ENCODE measurements around the gene TMPRSS7. TPM values are rescaled to one million over a fixed set of nuclear protein-coding genes. Genes with fewer than 3 reads are reported as not detected.
A peak's percentile ranks its signal among the peaks of the same experiment; 100 is the strongest.

TMPRSS7 gene
- total RNA-seq, 2 experiments from 2014 or later = not detected

GRCh38 chr3:112095731-112096130 lies 61.2 kb downstream of the TMPRSS7 start:
- POLR2A ChIA-PET = no interaction called here
- H3K4me3 Mint-ChIP-seq = no peak overlapping the region
- no peaks in the 10 kb centered on the region for H3K9me3 Mint-ChIP-seq
- CTCF ChIA-PET = no interaction called here
- peaks cover 6% of the 10 kb centered on the region for H3K36me3 Mint-ChIP-seq (ENCODE audit: low read depth)
- H3K27me3 Mint-ChIP-seq = no peaks in the 10 kb centered on the region
- H3K27ac Mint-ChIP-seq = no peak overlapping the region
- peaks cover 28% of the 10 kb centered on the region for H3K4me1 Mint-ChIP-seq
- DNase-seq = no peak

GRCh38 chr3:112096176-112096575 lies 61.6 kb downstream of the TMPRSS7 start:
- POLR2A ChIA-PET = no interaction called here
- no peak for DNase-seq
- CTCF ChIA-PET = no interaction called here
- Mint-ChIP-seq H3K27me3 (no peaks in the 10 kb centered on the region), H3K9me3 (no peaks in the 10 kb centered on the region), H3K36me3 (ENCODE audit: low read depth) (peaks cover 6% of the 10 kb centered on the region), H3K27ac (no peak overlapping the region), H3K4me3 (no peak overlapping the region), H3K4me1 (peaks cover 23% of the 10 kb centered on the region)

GRCh38 chr3:112097378-112097777 lies 62.8 kb downstream of the TMPRSS7 start:
- peaks cover 6% of the 10 kb centered on the region for H3K36me3 Mint-ChIP-seq (ENCODE audit: low read depth)
- no peak overlapping the region for H3K27ac Mint-ChIP-seq
- no peaks in the 10 kb centered on the region for H3K9me3 Mint-ChIP-seq
- H3K4me1 Mint-ChIP-seq = peaks cover 17% of the 10 kb centered on the region
- CTCF ChIA-PET = interaction anchor here (1.4 to 1.5 kb wide), 2 partner anchors 14 to 423 kb away, joined by 3 to 7 read pairs; no protein-coding TSS in a partner anchor
- no peak for DNase-seq
- no peak overlapping the region for H3K4me3 Mint-ChIP-seq
- no peaks in the 10 kb centered on the region for H3K27me3 Mint-ChIP-seq
- POLR2A ChIA-PET = interaction anchor here (1.6 kb wide), 1 partner anchor 464 kb away, joined by 3 read pairs; the partner anchor contains the start of genes ATG3 and SLC35A5

GRCh38 chr3:112101916-112102315 lies 67.4 kb downstream of the TMPRSS7 start:
- no peak overlapping the region for H3K27ac Mint-ChIP-seq
- peaks cover 6% of the 10 kb centered on the region for H3K36me3 Mint-ChIP-seq (ENCODE audit: low read depth)
- no peaks in the 10 kb centered on the region for H3K9me3 Mint-ChIP-seq
- H3K27me3 Mint-ChIP-seq = no peaks in the 10 kb centered on the region
- H3K4me1 Mint-ChIP-seq = peaks cover 5% of the 10 kb centered on the region
- POLR2A ChIA-PET = no interaction called here
- CTCF ChIA-PET = interaction anchor here (1.2 kb wide), 1 partner anchor 10 kb away, joined by 3 read pairs; no protein-coding TSS in a partner anchor
- DNase-seq = no peak
- no peak overlapping the region for H3K4me3 Mint-ChIP-seq

- Mint-ChIP-seq H3K4me1 (no peaks in the 10 kb centered on the region), H3K27ac (no peak overlapping the region), H3K9me3 (no peaks in the 10 kb centered on the region), H3K4me3 (no peak overlapping the region), H3K36me3 (ENCODE audit: low read depth) (peaks cover 6% of the 10 kb centered on the region), H3K27me3 (no peaks in the 10 kb centered on the region)
- ChIA-PET POLR2A (no interaction called here), CTCF (interaction anchor here (0.5 kb wide), 1 partner anchor 368 kb away, joined by 3 read pairs; no protein-coding TSS in a partner anchor)
- DNase-seq = no peak
These were observed 70.2 kb downstream of the TMPRSS7 start for GRCh38 chr3:112104774-112105173.

GRCh38 chr3:112109322-112109721 lies 74.8 kb downstream of the TMPRSS7 start:
- no peak overlapping the region for H3K27ac Mint-ChIP-seq
- ChIA-PET CTCF (interaction anchor here (0.8 to 4.1 kb wide), 2 partner anchors 184 to 328 kb away, joined by 3 to 42 read pairs; partner anchors contain the start of gene SLC9C1), POLR2A (no interaction called here)
- H3K9me3 Mint-ChIP-seq = no peaks in the 10 kb centered on the region
- no peak for DNase-seq
- H3K36me3 Mint-ChIP-seq (ENCODE audit: low read depth) = no peaks in the 10 kb centered on the region
- H3K4me3 Mint-ChIP-seq = no peak overlapping the region
- no peaks in the 10 kb centered on the region for H3K27me3 Mint-ChIP-seq
- peaks cover 13% of the 10 kb centered on the region for H3K4me1 Mint-ChIP-seq

GRCh38 chr3:112111785-112112402 lies 77.4 kb downstream of the TMPRSS7 start:
- H3K27me3 Mint-ChIP-seq = no peaks in the 10 kb centered on the region
- ChIA-PET POLR2A (interaction anchor here (0.5 to 1.2 kb wide), 4 partner anchors 17 to 222 kb away, joined by 3 to 4 read pairs (median 4); partner anchors contain the start of gene GCSAM), CTCF (interaction anchor here (0.6 to 4.1 kb wide), 54 partner anchors 9 to 458 kb away, joined by 3 to 42 read pairs (median 4); partner anchors contain the start of genes ABHD10, BTLA, CD200 and GCSAM)
- DNase-seq = peak; percentile 69
- H3K9me3 Mint-ChIP-seq = no peaks in the 10 kb centered on the region
- H3K36me3 Mint-ChIP-seq (ENCODE audit: low read depth) = no peaks in the 10 kb centered on the region
- H3K4me1 Mint-ChIP-seq = peaks cover 18% of the 10 kb centered on the region
- H3K27ac Mint-ChIP-seq = no peak overlapping the region
- H3K4me3 Mint-ChIP-seq = no peak overlapping the region

GRCh38 chr3:112114576-112115160 lies 80.1 kb downstream of the TMPRSS7 start:
- Mint-ChIP-seq H3K27ac (no peak overlapping the region), H3K4me3 (no peak overlapping the region), H3K27me3 (no peaks in the 10 kb centered on the region), H3K9me3 (no peaks in the 10 kb centered on the region), H3K36me3 (ENCODE audit: low read depth) (peaks cover 4% of the 10 kb centered on the region), H3K4me1 (peaks cover 34% of the 10 kb centered on the region)
- no peak for DNase-seq
- CTCF ChIA-PET = no interaction called here
- POLR2A ChIA-PET = no interaction called here

- CTCF ChIA-PET = no interaction called here
- POLR2A ChIA-PET = no interaction called here
- DNase-seq = no peak
- Mint-ChIP-seq H3K27ac (no peak overlapping the region), H3K9me3 (no peaks in the 10 kb centered on the region), H3K36me3 (ENCODE audit: low read depth) (peaks cover 6% of the 10 kb centered on the region), H3K27me3 (no peaks in the 10 kb centered on the region), H3K4me3 (no peak overlapping the region), H3K4me1 (peaks cover 39% of the 10 kb centered on the region)
These were observed 80.7 kb downstream of the TMPRSS7 start for GRCh38 chr3:112115161-112115739.

GRCh38 chr3:112115806-112116383 lies 81.4 kb downstream of the TMPRSS7 start:
- no peak overlapping the region for H3K4me3 Mint-ChIP-seq
- H3K9me3 Mint-ChIP-seq = no peaks in the 10 kb centered on the region
- ChIA-PET CTCF (no interaction called here), POLR2A (interaction anchor here (1.2 kb wide), 1 partner anchor 17 kb away, joined by 5 read pairs; the partner anchor contains the start of gene GCSAM)
- DNase-seq = no peak
- no peak overlapping the region for H3K27ac Mint-ChIP-seq
- H3K4me1 Mint-ChIP-seq = peaks cover 44% of the 10 kb centered on the region
- H3K36me3 Mint-ChIP-seq (ENCODE audit: low read depth) = peaks cover 6% of the 10 kb centered on the region
- no peaks in the 10 kb centered on the region for H3K27me3 Mint-ChIP-seq

GRCh38 chr3:112116748-112117186 lies 82.2 kb downstream of the TMPRSS7 start:
- H3K4me3 Mint-ChIP-seq = no peak overlapping the region
- ChIA-PET CTCF (interaction anchor here (0.8 kb wide), 1 partner anchor 176 kb away, joined by 3 read pairs; no protein-coding TSS in a partner anchor), POLR2A (interaction anchor here (1.2 to 1.3 kb wide), 2 partner anchors 9 to 16 kb away, joined by 3 to 5 read pairs; partner anchors contain the start of gene GCSAM)
- H3K36me3 Mint-ChIP-seq (ENCODE audit: low read depth) = peaks cover 10% of the 10 kb centered on the region
- H3K4me1 Mint-ChIP-seq = peaks cover 49% of the 10 kb centered on the region
- H3K9me3 Mint-ChIP-seq = no peaks in the 10 kb centered on the region
- no peak overlapping the region for H3K27ac Mint-ChIP-seq
- no peaks in the 10 kb centered on the region for H3K27me3 Mint-ChIP-seq
- no peak for DNase-seq

- Mint-ChIP-seq H3K27me3 (no peaks in the 10 kb centered on the region), H3K4me1 (peaks cover 48% of the 10 kb centered on the region), H3K27ac (no peak overlapping the region), H3K36me3 (ENCODE audit: low read depth) (peaks cover 16% of the 10 kb centered on the region), H3K9me3 (no peaks in the 10 kb centered on the region), H3K4me3 (no peak overlapping the region)
- no peak for DNase-seq
- CTCF ChIA-PET = interaction anchor here (0.8 kb wide), 1 partner anchor 175 kb away, joined by 3 read pairs; no protein-coding TSS in a partner anchor
- POLR2A ChIA-PET = interaction anchor here (1.2 to 1.3 kb wide), 2 partner anchors 9 to 15 kb away, joined by 3 to 5 read pairs; partner anchors contain the start of gene GCSAM
These were observed 82.9 kb downstream of the TMPRSS7 start for GRCh38 chr3:112117415-112117814.

All from activated CD4-positive, alpha-beta memory T cell treated with anti-CD3 and anti-CD28 coated beads, Interleukin-2, amount 10 ng/mL, durations not matched to agents 7 days and 5 days (primary cell).